Tibial artery (tissue), 4 donors: ENCODE results near the gene CHPT1.

Source experiments
- DNase-seq, 2 donors: peaks; one replicate each; pipeline ENCODE4 v3.0.0-alpha.2; 2019
- H3K27ac ChIP-seq, 2 donors: fragments of 200-600 bp; sonication (generic) in 1 of 2; 1 replicate in 1 of 2; 2 replicates in 1 of 2; pipeline ENCODE4 v1.5.1; 2018 to 2019; ENCODE audit warnings: mild to moderate bottlenecking in 1 of 2
- H3K27me3 ChIP-seq, 2 donors: fragments of 200-600 bp; sonication (generic) in 1 of 2; one replicate each; pipeline versions ENCODE4 v1.5.1 to v1.6.0; 2016 to 2019
- H3K36me3 ChIP-seq, 3 donors: fragments of 200-600 bp; sonication (generic) in 2 of 3; one replicate each; pipeline ENCODE4 v1.5.1; 2016 to 2019; ENCODE audit warnings: mild to moderate bottlenecking in 2 of 3
- H3K4me1 ChIP-seq, 4 donors: fragments of 200-600 bp; sonication (generic) in 2 of 4; 1 replicate in 3 of 4; 2 replicates in 1 of 4; pipeline ENCODE4 v1.5.1; 2016 to 2019
- H3K4me3 ChIP-seq, 2 donors: fragments of 200-600 bp; sonication (generic) in 1 of 2; 1 replicate in 1 of 2; 2 replicates in 1 of 2; pipeline ENCODE4 v1.5.1; 2018 to 2019; ENCODE audit warnings: mild to moderate bottlenecking in 2 of 2
- H3K9me3 ChIP-seq, 3 donors: fragments of 200-600 bp; sonication (generic) in 1 of 3; one replicate each; pipeline ENCODE4 v1.5.1; 2016 to 2019
- CTCF ChIP-seq, 2 experiments: fragments of 200-600 bp in 1 of 2; fragments of 450-650 bp in 1 of 2; IDR thresholded peaks; one replicate each; pipeline ENCODE4 v1.5.1; 2017 to 2019; ENCODE audit warnings: antibody characterized with exemption in 2 of 2, mild to moderate bottlenecking in 1 of 2, moderate library complexity in 1 of 2
- intact Hi-C: fragments of 100-400 bp; cut with DNase I; formaldehyde crosslinking; loops from one replicate; pipeline ENCODE4 v1.15.0; 2023; ENCODE audit warnings: low total_unique reads

CHPT1 gene

GRCh38 chr12:101686176-101686575, 11.3 kb upstream of the CHPT1 start:
- TF ChIP-seq CTCF (IDR thresholded peaks at IDR 0.05), result no peak
- Histone ChIP-seq H3K27me3 (no peaks in the 10 kb centered on the region), H3K36me3 (no peaks in the 10 kb centered on the region), H3K4me3 (no peak overlapping the region), H3K9me3 (no peaks in the 10 kb centered on the region), H3K4me1 (no peaks in the 10 kb centered on the region), H3K27ac (no peak overlapping the region)
- no peak for DNase-seq
- intact Hi-C loops, result no loop called here

GRCh38 chr12:101690544-101691098, 6.8 kb upstream of the CHPT1 start:
- H3K4me1 ChIP-seq, result no peaks in the 10 kb centered on the region
- H3K36me3 ChIP-seq, result no peaks in the 10 kb centered on the region
- TF ChIP-seq CTCF (IDR thresholded peaks at IDR 0.05), result no peak
- H3K27ac ChIP-seq, result no peak overlapping the region
- no peaks in the 10 kb centered on the region for H3K9me3 ChIP-seq
- H3K27me3 ChIP-seq, result no peaks in the 10 kb centered on the region
- H3K4me3 ChIP-seq, result no peak overlapping the region
- intact Hi-C loops, result no loop called here
- DNase-seq, result no peak

DNA sequence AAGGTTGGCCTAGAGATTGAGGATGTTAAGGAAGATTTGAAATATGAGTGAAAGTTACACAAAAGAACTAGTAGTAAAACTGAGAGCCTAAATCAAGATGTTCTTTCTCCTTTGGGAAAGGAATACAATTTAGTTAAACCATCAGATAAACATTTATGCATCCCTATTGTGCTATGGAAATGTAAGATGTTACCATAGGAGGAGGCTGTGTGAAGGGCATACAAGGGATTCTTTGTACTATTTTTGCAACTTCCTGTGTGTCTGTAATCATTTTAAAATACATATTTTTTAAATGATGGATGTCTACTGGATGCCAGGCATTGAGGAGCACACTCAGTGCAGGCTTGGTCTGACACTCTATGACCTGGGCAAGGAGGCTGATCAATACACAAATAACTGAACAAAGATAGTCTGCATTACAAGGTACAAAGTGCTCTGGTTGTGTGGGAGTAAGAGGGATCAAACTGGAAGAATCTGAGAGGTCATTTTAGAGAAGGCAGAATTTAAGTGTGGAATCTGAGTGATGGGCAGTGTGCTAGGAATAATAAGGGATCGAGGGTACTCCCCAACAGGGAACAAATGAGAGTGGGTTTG, 5.8 kb upstream of the CHPT1 start:
- TF ChIP-seq CTCF (IDR thresholded peaks at IDR 0.05), result no peak
- no peak for DNase-seq
- Histone ChIP-seq H3K4me1 (peaks cover 0 to 6% (median 3%) of the 10 kb centered on the region in 4 donors), H3K36me3 (no peaks in the 10 kb centered on the region), H3K27me3 (no peaks in the 10 kb centered on the region), H3K4me3 (no peak overlapping the region), H3K27ac (no peak overlapping the region), H3K9me3 (no peaks in the 10 kb centered on the region)
- intact Hi-C loops, result no loop called here

DNA sequence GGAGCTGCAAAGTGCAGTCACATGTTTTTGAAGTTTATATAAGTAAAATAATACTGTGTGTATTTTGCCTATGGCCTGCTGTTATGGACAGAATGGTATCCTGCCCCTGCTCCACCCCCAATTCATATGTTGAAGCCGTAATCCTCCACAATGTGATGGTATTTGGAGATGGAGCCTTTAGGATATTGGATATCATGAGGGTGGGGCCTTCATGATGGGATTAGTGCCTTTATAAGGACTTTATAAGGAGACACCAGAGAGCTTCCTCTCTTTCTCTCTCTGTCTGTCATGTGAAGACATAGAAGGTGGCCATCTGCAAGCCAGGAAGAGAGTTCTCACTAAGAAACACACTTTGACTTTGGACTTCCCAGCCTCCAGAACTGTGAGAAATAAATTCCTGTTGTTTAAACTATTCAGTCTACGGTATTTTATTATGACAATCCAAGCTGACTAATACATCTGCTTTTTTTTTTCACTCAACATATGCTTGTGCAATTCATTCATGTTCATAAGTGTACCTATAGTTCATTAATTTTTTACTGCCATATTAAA, 3.1 kb upstream of the CHPT1 start:
- Histone ChIP-seq H3K4me3 (no peak overlapping the region), H3K36me3 (no peaks in the 10 kb centered on the region), H3K4me1 (peaks cover 0 to 16% (median 9%) of the 10 kb centered on the region in 4 donors), H3K9me3 (no peaks in the 10 kb centered on the region), H3K27ac (no peak overlapping the region), H3K27me3 (no peaks in the 10 kb centered on the region)
- no peak for DNase-seq
- TF ChIP-seq CTCF (IDR thresholded peaks at IDR 0.05), result no peak
- intact Hi-C loops, result no loop called here

GRCh38 chr12:101694986-101695385, 2.5 kb upstream of the CHPT1 start:
- H3K27ac ChIP-seq, result no peak overlapping the region
- no peak for TF ChIP-seq CTCF (IDR thresholded peaks at IDR 0.05)
- intact Hi-C loops, result no loop called here

More at GRCh38 chr12:101694986-101695385, 2.5 kb upstream of the CHPT1 start:
- no peak for DNase-seq
- Histone ChIP-seq H3K9me3 (no peaks in the 10 kb centered on the region), H3K4me3 (no peak overlapping the region), H3K4me1 (peaks cover 0 to 22% (median 15%) of the 10 kb centered on the region in 4 donors), H3K27me3 (no peaks in the 10 kb centered on the region), H3K36me3 (no peaks in the 10 kb centered on the region)
